Activated CD4-positive, alpha-beta T cell treated with anti-CD3 and anti-CD28 coated beads for 48 hours (primary cell): Measurements from ENCODE around the gene FOXP1.

Experiments used
- DNase-seq: peaks from one replicate; pipeline ENCODE4 v3.0.0-alpha.2; 2020

Gene FOXP1

GRCh38 chr3:71132995-71133730 is 450.4 kb downstream of the FOXP1 start:
- no peak for DNase-seq

- no peak for DNase-seq
Measured at GRCh38 chr3:71131375-71132314, 451.9 kb downstream of the FOXP1 start.

GRCh38 chr3:71130471-71131374 is 452.8 kb downstream of the FOXP1 start:
- DNase-seq = peak; percentile 75

GRCh38 chr3:71129611-71130431 is 453.7 kb downstream of the FOXP1 start:
- DNase-seq = no peak

- DNase-seq = no peak
Measured at GRCh38 chr3:71128961-71129360, 454.6 kb downstream of the FOXP1 start.

GRCh38 chr3:71127844-71128243 is 455.7 kb downstream of the FOXP1 start:
- DNase-seq = no peak

- DNase-seq = peak; percentile 49
Measured at GRCh38 chr3:71127052-71127831, 456.3 kb downstream of the FOXP1 start.

GRCh38 chr3:71125738-71126137 is 457.8 kb downstream of the FOXP1 start:
- DNase-seq = no peak

- DNase-seq = no peak
Measured at GRCh38 chr3:71124048-71124447, 459.5 kb downstream of the FOXP1 start.

GRCh38 chr3:71122641-71123040 is 460.9 kb downstream of the FOXP1 start:
- no peak for DNase-seq

- DNase-seq = no peak
Measured at GRCh38 chr3:71121429-71122167, 461.9 kb downstream of the FOXP1 start.

- no peak for DNase-seq
Measured at GRCh38 chr3:71120012-71120411, 463.5 kb downstream of the FOXP1 start.

- DNase-seq = no peak
Measured at GRCh38 chr3:71119171-71119570, 464.4 kb downstream of the FOXP1 start.

GRCh38 chr3:71118436-71118835 is 465.1 kb downstream of the FOXP1 start:
- DNase-seq = no peak

GRCh38 chr3:71117572-71118247 is 465.8 kb downstream of the FOXP1 start:
- no peak for DNase-seq

GRCh38 chr3:71114610-71115009 is 468.9 kb downstream of the FOXP1 start:
- no peak for DNase-seq

GRCh38 chr3:71112576-71112975 is 471.0 kb downstream of the FOXP1 start:
- DNase-seq = no peak

- DNase-seq = peak; percentile 61
Measured at GRCh38 chr3:71111784-71112440, 471.6 kb downstream of the FOXP1 start.
